Erythroblast (primary cell): ENCODE measurements around the gene MED12L.
A peak's percentile ranks its signal among the peaks of the same experiment; 100 is the strongest.

Experiments
- DNase-seq, 2 experiments: peaks; one replicate each; lab custom pipeline; 2025; lab: John Stamatoyannopoulos, UW
- GATA1 ChIP-seq: IDR thresholded peaks from 2 replicates; pipeline ENCODE4 v1.6.1; 2011; ENCODE audit warnings: low read depth, mild to moderate bottlenecking, control low read depth, low read length, moderate library complexity
- POLR2A ChIP-seq: IDR thresholded peaks from 2 replicates; pipeline ENCODE4 v1.6.1; 2011; ENCODE audit warnings: mild to moderate bottlenecking, low read length

Gene MED12L

GRCh38 chr3:151312972-151313371 is 227.5 kb downstream of the MED12L start:
- TF ChIP-seq POLR2A (no peak), GATA1 (no peak)
- no peak for DNase-seq

- DNase-seq = no peak
- TF ChIP-seq GATA1 (no peak), POLR2A (no peak)
Observed at GRCh38 chr3:151314137-151314536, 228.7 kb downstream of the MED12L start.

GRCh38 chr3:151314593-151314992 is 229.1 kb downstream of the MED12L start:
- no peak for DNase-seq
- TF ChIP-seq GATA1 (no peak), POLR2A (no peak)

GRCh38 chr3:151315136-151315535 is 229.7 kb downstream of the MED12L start:
- no peak for DNase-seq
- TF ChIP-seq POLR2A (no peak), GATA1 (no peak)

- TF ChIP-seq GATA1 (no peak), POLR2A (no peak)
- DNase-seq = no peak
Observed at GRCh38 chr3:151315846-151316245, 230.4 kb downstream of the MED12L start.

GRCh38 chr3:151316267-151316991 is 231.0 kb downstream of the MED12L start, which contains the start of gene GPR87:
Gene GPR87 (minus strand): TSS chr3:151316820. CDS start chr3:151300100, 16,720 bp downstream.
- DNase-seq = no peak
- no peak for TF ChIP-seq GATA1
- TF ChIP-seq POLR2A = no peak

GRCh38 chr3:151318313-151318712 is 232.8 kb downstream of the MED12L start:
- TF ChIP-seq GATA1 (no peak), POLR2A (no peak)
- no peak for DNase-seq

GRCh38 chr3:151318991-151319390 is 233.5 kb downstream of the MED12L start:
- no peak for DNase-seq
- no peak for TF ChIP-seq POLR2A
- TF ChIP-seq GATA1 = no peak

GRCh38 chr3:151319628-151320027 is 234.2 kb downstream of the MED12L start:
- no peak for TF ChIP-seq POLR2A
- TF ChIP-seq GATA1 = no peak
- DNase-seq = no peak

- no peak for DNase-seq
- TF ChIP-seq GATA1 (no peak), POLR2A (no peak)
Observed at GRCh38 chr3:151320131-151320530, 234.7 kb downstream of the MED12L start.

- DNase-seq = no peak
- no peak for TF ChIP-seq GATA1
- TF ChIP-seq POLR2A = no peak
Observed at GRCh38 chr3:151321526-151321925, 236.1 kb downstream of the MED12L start.

- TF ChIP-seq GATA1 (no peak), POLR2A (no peak)
- no peak for DNase-seq
Observed at GRCh38 chr3:151322511-151322910, 237.0 kb downstream of the MED12L start.

- no peak for TF ChIP-seq GATA1
- no peak for TF ChIP-seq POLR2A
- DNase-seq = peak in 1 of 2 experiments; percentile 27
Observed at GRCh38 chr3:151327571-151328198, 242.2 kb downstream of the MED12L start.

GRCh38 chr3:151328298-151328995 is 243.0 kb downstream of the MED12L start:
- DNase-seq = no peak

More at GRCh38 chr3:151328298-151328995, 243.0 kb downstream of the MED12L start:
- TF ChIP-seq GATA1 (no peak), POLR2A (no peak)
